Testis (tissue), 2 donors: Measurements from ENCODE around the gene SYNGR3.

Experiments
- POLR2A ChIP-seq: fragments of 450-650 bp; IDR thresholded peaks from one replicate; pipeline ENCODE4 v1.6.1; 2017; ENCODE audit warnings: antibody characterized with exemption, mild to moderate bottlenecking, moderate library complexity
- TF ChIP-seq, protein P1 (sequence below), 3 experiments: fragments of 450-650 bp in 2 of 3; fragments of 200-600 bp in 1 of 3; sonication (generic) in 1 of 3; IDR thresholded peaks; one replicate each; pipeline ENCODE4 v1.5.1; 2016 to 2019; ENCODE audit warnings: antibody characterized with exemption in 3 of 3, mild to moderate bottlenecking in 2 of 3, moderate library complexity in 1 of 3

DNA sequence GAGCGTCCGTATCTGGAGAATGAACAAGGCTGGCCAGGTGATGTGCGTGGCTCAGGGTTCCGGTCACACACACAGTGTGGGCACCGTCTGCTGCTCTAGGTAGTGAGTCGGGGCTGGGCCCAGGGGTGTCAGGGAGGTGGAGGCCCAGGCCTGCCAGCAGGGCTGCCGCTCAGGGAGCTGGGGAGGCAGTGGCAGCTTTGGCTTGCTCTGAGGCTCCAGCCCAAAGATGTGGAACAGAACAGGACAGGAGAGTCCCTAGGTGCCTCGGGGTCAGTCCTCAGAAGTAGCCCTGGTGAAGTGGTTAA, 13.6 kb upstream of the SYNGR3 start:
- TF ChIP-seq, protein P1, sequence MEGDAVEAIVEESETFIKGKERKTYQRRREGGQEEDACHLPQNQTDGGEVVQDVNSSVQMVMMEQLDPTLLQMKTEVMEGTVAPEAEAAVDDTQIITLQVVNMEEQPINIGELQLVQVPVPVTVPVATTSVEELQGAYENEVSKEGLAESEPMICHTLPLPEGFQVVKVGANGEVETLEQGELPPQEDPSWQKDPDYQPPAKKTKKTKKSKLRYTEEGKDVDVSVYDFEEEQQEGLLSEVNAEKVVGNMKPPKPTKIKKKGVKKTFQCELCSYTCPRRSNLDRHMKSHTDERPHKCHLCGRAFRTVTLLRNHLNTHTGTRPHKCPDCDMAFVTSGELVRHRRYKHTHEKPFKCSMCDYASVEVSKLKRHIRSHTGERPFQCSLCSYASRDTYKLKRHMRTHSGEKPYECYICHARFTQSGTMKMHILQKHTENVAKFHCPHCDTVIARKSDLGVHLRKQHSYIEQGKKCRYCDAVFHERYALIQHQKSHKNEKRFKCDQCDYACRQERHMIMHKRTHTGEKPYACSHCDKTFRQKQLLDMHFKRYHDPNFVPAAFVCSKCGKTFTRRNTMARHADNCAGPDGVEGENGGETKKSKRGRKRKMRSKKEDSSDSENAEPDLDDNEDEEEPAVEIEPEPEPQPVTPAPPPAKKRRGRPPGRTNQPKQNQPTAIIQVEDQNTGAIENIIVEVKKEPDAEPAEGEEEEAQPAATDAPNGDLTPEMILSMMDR (IDR thresholded peaks at IDR 0.05), result no peak
- no peak for TF ChIP-seq POLR2A
